Erythroblast (primary cell): ENCODE results near the gene PIM2.

Source experiments
- GATA1 ChIP-seq: IDR thresholded peaks from 2 replicates; pipeline ENCODE4 v1.6.1; 2011; ENCODE audit warnings: low read depth, mild to moderate bottlenecking, control low read depth, low read length, moderate library complexity
- POLR2A ChIP-seq: IDR thresholded peaks from 2 replicates; pipeline ENCODE4 v1.6.1; 2011; ENCODE audit warnings: mild to moderate bottlenecking, low read length

DNA sequence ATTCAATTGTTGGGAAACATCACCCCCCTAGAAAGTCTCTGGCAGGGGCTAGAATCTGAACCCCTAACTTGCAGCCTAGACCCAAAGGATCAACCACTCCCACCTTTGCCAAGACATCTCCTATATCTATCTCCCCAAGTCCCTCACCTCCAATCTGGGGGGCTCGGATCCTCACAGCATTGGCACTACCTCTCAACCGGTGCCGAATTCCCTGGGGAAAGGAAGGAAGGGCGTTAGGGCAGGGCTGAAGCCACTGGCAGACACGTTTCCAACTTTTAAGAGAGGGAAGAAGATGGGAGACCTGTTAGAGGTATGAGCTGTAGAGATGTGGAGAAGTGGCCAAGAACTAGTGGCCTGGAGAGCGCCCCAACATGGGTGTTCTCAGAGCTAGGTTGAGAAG is 23.9 kb downstream of the PIM2 start:
- TF ChIP-seq POLR2A, result no peak
- no peak for TF ChIP-seq GATA1
